NCI-H446 (cell line): Measurements from ENCODE around the gene SPINK9.

Source experiments
- DNase-seq, 2 experiments: peaks; one replicate each; lab custom pipeline; 2025; lab: John Stamatoyannopoulos, UW

SPINK9 gene

GRCh38 chr5:148368299-148368698 is 32.9 kb downstream of the SPINK9 start:
- DNase-seq: no peak

GRCh38 chr5:148372166-148372725 is 36.9 kb downstream of the SPINK9 start:
- DNase-seq: no peak

GRCh38 chr5:148372893-148373292 is 37.5 kb downstream of the SPINK9 start:
- DNase-seq: no peak

GRCh38 chr5:148374690-148375360 is 39.5 kb downstream of the SPINK9 start:
- DNase-seq: peak; percentile 20 to 44

GRCh38 chr5:148376198-148376597 is 40.8 kb downstream of the SPINK9 start:
- no peak for DNase-seq

- DNase-seq: no peak
These were observed 43.3 kb downstream of the SPINK9 start for GRCh38 chr5:148378670-148379069.

GRCh38 chr5:148379340-148379739 is 44.0 kb downstream of the SPINK9 start:
- no peak for DNase-seq

GRCh38 chr5:148381906-148382305 is 46.5 kb downstream of the SPINK9 start:
- no peak for DNase-seq

GRCh38 chr5:148382961-148383360 is 47.6 kb downstream of the SPINK9 start:
- DNase-seq: no peak

- peak; percentile 94 to 96 for DNase-seq
These were observed 48.4 kb downstream of the SPINK9 start, which contains the start of gene FBXO38 for GRCh38 chr5:148383564-148384379. FBXO38 (plus strand) TSS chr5:148383958; CDS start chr5:148394777, 10,819 bp downstream.

GRCh38 chr5:148384380-148384737 is 49.0 kb downstream of the SPINK9 start:
- DNase-seq: no peak

- DNase-seq: no peak
These were observed 49.7 kb downstream of the SPINK9 start for GRCh38 chr5:148385094-148385493.

GRCh38 chr5:148386041-148386440 is 50.7 kb downstream of the SPINK9 start:
- no peak for DNase-seq

GRCh38 chr5:148387325-148387724 is 52.0 kb downstream of the SPINK9 start:
- DNase-seq: no peak

GRCh38 chr5:148388696-148389095 is 53.3 kb downstream of the SPINK9 start:
- no peak for DNase-seq
